Measurements from ENCODE around the gene KCND1.

Gene KCND1

DNA sequence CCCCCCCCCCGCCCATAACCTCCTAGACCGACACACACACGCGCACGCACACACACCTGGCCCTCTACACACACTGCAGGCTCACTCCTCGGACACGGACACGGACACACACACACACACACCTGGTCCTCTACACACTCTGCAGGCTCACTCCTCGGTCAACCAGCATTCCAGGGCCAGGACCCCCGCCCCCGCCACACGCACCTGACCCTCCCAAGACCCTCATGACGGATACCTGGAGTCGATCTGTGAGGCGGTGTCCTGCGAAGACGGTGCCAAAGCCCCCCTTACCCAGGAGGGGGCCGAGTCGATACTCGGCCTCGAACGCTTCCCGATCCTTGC is 53.4 kb downstream of the KCND1 start:
- Histone ChIP-seq H4K20me1 (ENCODE audit: low read depth, low read length) (no peaks in the 10 kb centered on the region), H3K9ac (ENCODE audit: low read length) (peak overlapping the region; percentile 75), H3K36me3 (ENCODE audit: low read length) (no peaks in the 10 kb centered on the region)

DNA sequence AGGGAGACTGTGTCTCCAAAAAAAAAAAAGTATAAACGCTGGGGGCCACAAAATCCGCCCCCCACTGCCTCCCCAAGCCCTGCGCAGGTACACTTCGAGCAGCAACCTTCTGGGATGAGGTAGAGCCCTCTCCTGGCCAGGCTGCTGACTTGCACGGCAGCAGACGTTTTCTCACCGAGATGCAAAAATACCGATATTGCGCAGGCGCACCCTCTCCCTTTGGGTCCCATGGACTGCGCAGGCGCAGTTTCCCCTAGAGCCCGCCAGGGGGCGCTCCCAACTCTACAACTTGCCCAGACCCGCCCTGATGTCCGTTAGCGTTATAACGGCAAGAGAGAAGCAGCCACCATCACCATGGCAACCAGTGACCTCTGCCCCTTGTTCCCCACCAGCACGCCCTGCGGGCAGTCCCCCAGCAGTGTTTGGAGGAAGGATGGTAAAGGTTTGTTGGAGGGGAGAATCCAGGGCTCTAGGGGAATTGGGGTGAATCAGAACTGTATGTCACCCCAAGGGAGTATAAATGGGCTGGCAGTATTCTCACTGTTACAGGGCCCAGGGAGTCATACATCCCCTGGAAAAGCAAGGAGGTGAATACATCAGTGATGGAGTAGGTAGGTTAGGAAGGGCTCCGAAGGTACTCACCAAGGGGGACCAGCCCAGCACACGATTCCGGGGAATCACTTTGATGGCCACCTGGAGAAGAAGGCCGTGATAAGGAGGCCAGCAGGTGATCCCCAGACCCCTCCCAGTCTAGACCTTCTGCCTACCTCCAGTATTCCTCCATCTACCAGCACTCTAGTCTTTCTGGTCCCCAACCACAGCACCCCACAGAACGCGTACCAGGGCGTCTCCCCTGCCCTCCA is 54.3 kb downstream of the KCND1 start:
- TF ChIP-seq EZH2phosphoT487 (conservative IDR thresholded peaks at IDR 0.05; ENCODE audit: low read length), result no peak
- TF ChIP-seq, protein P1, sequence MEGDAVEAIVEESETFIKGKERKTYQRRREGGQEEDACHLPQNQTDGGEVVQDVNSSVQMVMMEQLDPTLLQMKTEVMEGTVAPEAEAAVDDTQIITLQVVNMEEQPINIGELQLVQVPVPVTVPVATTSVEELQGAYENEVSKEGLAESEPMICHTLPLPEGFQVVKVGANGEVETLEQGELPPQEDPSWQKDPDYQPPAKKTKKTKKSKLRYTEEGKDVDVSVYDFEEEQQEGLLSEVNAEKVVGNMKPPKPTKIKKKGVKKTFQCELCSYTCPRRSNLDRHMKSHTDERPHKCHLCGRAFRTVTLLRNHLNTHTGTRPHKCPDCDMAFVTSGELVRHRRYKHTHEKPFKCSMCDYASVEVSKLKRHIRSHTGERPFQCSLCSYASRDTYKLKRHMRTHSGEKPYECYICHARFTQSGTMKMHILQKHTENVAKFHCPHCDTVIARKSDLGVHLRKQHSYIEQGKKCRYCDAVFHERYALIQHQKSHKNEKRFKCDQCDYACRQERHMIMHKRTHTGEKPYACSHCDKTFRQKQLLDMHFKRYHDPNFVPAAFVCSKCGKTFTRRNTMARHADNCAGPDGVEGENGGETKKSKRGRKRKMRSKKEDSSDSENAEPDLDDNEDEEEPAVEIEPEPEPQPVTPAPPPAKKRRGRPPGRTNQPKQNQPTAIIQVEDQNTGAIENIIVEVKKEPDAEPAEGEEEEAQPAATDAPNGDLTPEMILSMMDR (IDR thresholded peaks at IDR 0.05; ENCODE audit: insufficient read depth, low read length, poor library complexity, severe bottlenecking), result peak; percentile 80
- Histone ChIP-seq H3K9me3 (ENCODE audit: insufficient read depth, low read length) (no peaks in the 10 kb centered on the region), H2AFZ (ENCODE audit: low read depth, low read length, severe bottlenecking) (no peak overlapping the region), H3K9me2 (replicated peaks; ENCODE audit: insufficient read depth, low read length) (no peaks in the 10 kb centered on the region), H3K9ac (ENCODE audit: low read length) (peak overlapping the region; percentile 75), H3K79me2 (ENCODE audit: insufficient read depth, low read length) (peaks cover 19% of the 10 kb centered on the region), H3K4me3 (ENCODE audit: insufficient read depth, low read length, poor library complexity, severe bottlenecking) (peak overlapping the region; percentile 76), H4K20me1 (ENCODE audit: low read depth, low read length) (no peaks in the 10 kb centered on the region), H3K27ac (ENCODE audit: low read depth, low read length) (peak overlapping the region; percentile 82), H3K4me2 (ENCODE audit: low read depth, low read length, poor library complexity, severe bottlenecking) (peak overlapping the region; percentile 71), H3K36me3 (ENCODE audit: low read length) (no peaks in the 10 kb centered on the region), H3F3A (ENCODE audit: insufficient read depth) (peaks cover 26% of the 10 kb centered on the region), H3K27me3 (ENCODE audit: low read length) (no peaks in the 10 kb centered on the region)

More for the DNA sequence above, 53.4 kb downstream of the KCND1 start:
- no peaks in the 10 kb centered on the region for H3K27me3 ChIP-seq (ENCODE audit: low read length)
- peaks cover 19% of the 10 kb centered on the region for H3K79me2 ChIP-seq (ENCODE audit: insufficient read depth, low read length)
- no peak overlapping the region for H2AFZ ChIP-seq (ENCODE audit: low read depth, low read length, severe bottlenecking)
- H3K9me3 ChIP-seq (ENCODE audit: insufficient read depth, low read length), result no peaks in the 10 kb centered on the region
- H3F3A ChIP-seq (ENCODE audit: insufficient read depth), result peaks cover 17% of the 10 kb centered on the region
- no peaks in the 10 kb centered on the region for H3K9me2 ChIP-seq (replicated peaks; ENCODE audit: insufficient read depth, low read length)
- H3K27ac ChIP-seq (ENCODE audit: low read depth, low read length), result peak overlapping the region; percentile 82
- TF ChIP-seq, protein P1 (IDR thresholded peaks at IDR 0.05; ENCODE audit: insufficient read depth, low read length, poor library complexity, severe bottlenecking), result no peak
- peak overlapping the region; percentile 76 for H3K4me3 ChIP-seq (ENCODE audit: insufficient read depth, low read length, poor library complexity, severe bottlenecking)
- H3K4me2 ChIP-seq (ENCODE audit: low read depth, low read length, poor library complexity, severe bottlenecking), result peak overlapping the region; percentile 71

DNA sequence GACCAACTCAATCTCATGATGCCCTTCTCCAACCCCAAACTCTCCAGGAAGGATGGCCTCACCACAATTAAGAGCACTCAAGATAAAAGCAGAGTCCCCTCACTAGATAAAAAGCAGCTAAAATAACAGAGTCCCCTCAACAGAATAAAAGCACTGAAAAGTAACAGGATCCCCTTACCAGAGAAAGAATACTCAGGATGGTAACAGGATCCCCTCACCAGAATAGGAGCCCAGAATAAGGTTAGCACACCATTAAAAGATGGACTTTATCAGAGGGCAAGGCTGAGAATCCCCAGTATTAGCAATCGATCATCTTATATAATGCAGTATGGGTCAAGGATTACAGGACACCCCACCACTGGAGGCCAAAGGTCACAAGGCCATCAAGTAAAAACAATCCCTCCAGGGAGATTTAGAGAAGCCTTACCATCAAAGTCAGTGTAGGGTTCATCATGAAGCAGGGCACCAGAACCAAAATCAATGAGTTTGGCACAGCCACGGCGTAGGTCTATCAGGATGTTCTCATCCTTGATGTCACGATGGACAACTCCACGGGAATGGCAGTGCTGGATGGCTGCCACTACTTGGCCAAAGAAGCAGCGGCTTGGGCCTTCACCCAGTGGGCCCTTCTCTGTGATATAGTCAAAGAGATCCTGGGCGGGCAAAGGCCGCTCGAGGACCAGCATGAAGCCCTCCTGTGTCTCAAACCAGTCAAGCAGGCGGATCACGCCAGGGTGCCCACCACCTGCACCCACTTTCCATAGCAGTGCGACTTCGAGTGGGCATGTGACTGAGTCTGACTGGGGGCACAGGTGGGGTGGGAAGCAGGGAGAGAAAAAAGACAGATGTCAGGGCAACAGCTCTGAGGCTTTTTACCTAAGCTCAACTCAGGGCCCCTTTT is 56.8 kb downstream of the KCND1 start:
- H3F3A ChIP-seq (ENCODE audit: insufficient read depth), result peaks cover 23% of the 10 kb centered on the region
- no peaks in the 10 kb centered on the region for H3K9me3 ChIP-seq (ENCODE audit: insufficient read depth, low read length)
- H3K4me2 ChIP-seq (ENCODE audit: low read depth, low read length, poor library complexity, severe bottlenecking), result no peak overlapping the region
- H3K36me3 ChIP-seq (ENCODE audit: low read length), result no peaks in the 10 kb centered on the region
- H3K27me3 ChIP-seq (ENCODE audit: low read length), result no peaks in the 10 kb centered on the region
- H3K4me3 ChIP-seq (ENCODE audit: insufficient read depth, low read length, poor library complexity, severe bottlenecking), result no peak overlapping the region
- no peaks in the 10 kb centered on the region for H4K20me1 ChIP-seq (ENCODE audit: low read depth, low read length)
- H2AFZ ChIP-seq (ENCODE audit: low read depth, low read length, severe bottlenecking), result no peak overlapping the region
- TF ChIP-seq, protein P1 (IDR thresholded peaks at IDR 0.05; ENCODE audit: insufficient read depth, low read length, poor library complexity, severe bottlenecking), result no peak
- TF ChIP-seq EZH2phosphoT487 (conservative IDR thresholded peaks at IDR 0.05; ENCODE audit: low read length), result no peak
- no peak overlapping the region for H3K27ac ChIP-seq (ENCODE audit: low read depth, low read length)
- no peak overlapping the region for H3K9ac ChIP-seq (ENCODE audit: low read length)
- H3K9me2 ChIP-seq (replicated peaks; ENCODE audit: insufficient read depth, low read length), result no peaks in the 10 kb centered on the region
- H3K79me2 ChIP-seq (ENCODE audit: insufficient read depth, low read length), result peaks cover 34% of the 10 kb centered on the region
